Measurements from ENCODE around the gene B4GALT5.

Gene B4GALT5

DNA sequence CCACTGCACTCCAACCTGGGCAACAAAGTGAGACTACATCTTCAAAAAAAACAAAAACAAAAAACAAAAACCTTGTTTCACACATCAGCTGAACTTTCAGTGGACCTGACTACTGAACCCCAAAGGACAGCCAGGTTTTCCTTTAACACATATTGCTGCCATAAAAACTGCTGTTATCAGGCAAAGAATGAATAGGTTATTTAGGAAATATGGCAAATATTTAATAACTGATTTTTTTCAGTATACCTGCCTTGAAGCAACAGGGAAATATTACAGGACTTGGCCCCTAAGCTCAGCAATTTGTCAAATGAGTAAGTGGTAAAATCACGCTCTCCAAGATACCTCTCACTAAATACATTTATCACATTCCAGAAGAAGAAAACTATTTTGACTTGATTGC lies 34.0 kb downstream of the B4GALT5 start:
- DNase-seq (ENCODE audit: low read depth) = no peak
- H3K4me3 ChIP-seq (replicated peaks; ENCODE audit: low read depth, low read length) = no peak overlapping the region
- TF ChIP-seq CTCF (IDR thresholded peaks at IDR 0.05; ENCODE audit: low read length, missing control alignments) = no peak

DNA sequence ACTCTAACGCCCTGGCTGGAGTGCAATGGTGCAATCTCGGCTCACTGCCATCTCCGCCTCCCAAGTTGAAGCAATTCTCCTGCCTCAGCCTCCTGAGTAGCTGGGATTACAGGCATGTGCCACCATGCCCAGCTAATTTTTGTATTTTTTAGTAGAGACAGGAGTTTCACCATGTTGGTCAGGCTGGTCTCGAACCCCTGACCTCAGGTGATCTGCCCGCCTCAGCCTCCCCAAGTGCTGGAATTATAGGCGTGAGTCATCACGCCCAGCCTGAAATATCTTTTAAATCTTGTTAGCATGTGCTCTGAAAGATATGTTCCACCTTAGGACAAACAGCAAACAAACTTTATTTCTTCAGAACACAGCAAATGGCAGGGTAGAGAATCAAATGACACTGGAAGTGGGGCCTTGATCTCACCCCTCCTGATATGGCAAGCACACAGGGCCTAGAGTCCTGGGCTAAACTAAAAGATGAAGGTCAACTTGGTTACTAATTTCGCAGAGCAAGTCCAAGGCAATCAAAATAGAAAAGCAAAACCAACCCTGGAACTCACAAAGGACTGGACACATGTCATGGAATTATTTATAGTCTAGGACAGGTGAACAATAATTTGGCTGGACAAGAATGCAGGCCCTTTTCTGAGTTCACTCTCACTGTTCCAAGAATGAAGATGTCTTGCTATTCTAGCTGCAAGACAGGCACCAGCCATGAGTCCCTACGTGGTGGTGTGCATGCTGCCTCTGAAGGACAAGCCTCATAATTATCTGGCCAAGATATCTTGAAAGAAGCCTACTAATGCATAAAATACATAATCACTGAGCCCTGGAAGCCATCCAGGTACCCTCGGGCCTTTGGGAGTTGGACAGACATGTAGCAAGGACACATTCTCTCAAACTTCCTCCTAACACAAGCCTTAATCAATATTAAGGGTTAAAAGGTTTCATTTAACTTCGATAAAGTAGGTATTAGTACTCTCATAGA lies 35.6 kb downstream of the B4GALT5 start:
- no peak for DNase-seq (ENCODE audit: low read depth)
- no peak overlapping the region for H3K4me3 ChIP-seq (replicated peaks; ENCODE audit: low read depth, low read length)
- no peak for TF ChIP-seq CTCF (IDR thresholded peaks at IDR 0.05; ENCODE audit: low read length, missing control alignments)

DNA sequence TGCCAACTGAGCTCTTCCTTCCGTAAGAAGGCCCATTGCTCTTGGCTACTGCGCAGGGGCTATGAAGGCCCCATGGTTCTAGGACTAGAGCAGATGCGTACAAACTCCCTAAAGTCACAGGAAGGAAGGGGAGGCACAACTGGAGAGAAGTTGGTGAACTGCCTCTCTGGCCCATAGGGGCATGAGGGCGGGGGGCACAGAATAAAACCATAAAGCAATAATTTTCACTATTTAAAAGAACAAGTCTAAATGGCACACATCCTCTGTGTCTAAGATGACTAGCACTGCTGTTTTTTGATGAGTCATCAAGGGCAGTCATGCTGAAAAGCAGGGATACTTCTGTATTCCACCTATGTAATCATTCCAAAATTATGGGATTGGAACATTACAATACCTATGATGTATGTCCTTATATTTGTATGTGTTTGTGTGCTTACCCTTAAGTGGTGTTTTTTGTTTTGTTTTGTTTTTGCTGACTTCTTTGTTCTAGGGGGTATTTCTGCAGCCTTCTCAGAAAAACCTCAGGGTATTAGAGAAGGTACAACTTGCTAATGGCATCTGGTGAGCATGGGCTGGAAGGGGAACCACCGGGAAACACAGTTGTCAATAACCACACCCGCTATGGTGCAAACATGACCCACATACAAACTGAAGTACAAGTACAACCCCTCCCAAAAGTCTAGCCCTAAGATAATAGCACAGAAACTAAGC lies 36.9 kb downstream of the B4GALT5 start:
- no peak for TF ChIP-seq CTCF (IDR thresholded peaks at IDR 0.05; ENCODE audit: low read length, missing control alignments)
- DNase-seq (ENCODE audit: low read depth) = peak; percentile 42
- H3K4me3 ChIP-seq (replicated peaks; ENCODE audit: low read depth, low read length) = no peak overlapping the region

DNA sequence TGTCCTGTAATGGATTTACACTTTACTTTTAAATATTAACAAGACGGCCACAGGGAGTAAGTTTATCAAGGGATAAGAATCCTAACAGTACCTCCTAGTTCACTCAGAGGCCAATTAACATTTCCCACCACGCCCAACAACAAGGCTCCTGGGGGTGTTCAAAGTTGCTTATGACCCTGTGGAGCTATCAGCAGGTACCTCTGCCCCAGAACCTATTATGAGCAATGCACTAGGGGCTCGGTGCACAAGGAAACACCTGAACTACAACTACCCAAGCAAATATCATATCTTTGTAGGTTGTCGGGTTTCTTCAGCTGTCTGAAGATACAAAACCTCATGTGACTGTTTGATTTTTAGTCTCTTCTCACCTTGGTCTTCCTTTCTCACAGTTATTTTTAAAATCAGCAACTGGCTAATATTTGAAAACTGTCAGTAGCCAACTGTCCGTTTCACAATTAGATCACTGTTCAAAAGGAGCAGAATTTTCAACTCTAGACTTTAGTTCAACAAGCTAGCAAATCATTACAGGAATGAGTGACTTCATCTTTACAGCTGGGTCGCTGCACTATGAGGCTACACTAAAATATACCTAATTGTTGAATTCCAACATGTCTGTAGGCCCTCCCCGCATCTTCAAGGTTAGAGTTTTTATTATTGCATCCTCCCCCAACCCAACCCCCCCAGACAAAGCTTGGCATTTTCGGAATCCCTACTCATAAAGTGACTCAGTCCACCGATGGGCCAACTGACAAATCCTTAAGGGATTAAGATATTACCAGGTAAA lies 38.1 kb downstream of the B4GALT5 start:
- TF ChIP-seq CTCF (IDR thresholded peaks at IDR 0.05; ENCODE audit: low read length, missing control alignments) = no peak
- no peak for DNase-seq (ENCODE audit: low read depth)
- H3K4me3 ChIP-seq (replicated peaks; ENCODE audit: low read depth, low read length) = no peak overlapping the region

DNA sequence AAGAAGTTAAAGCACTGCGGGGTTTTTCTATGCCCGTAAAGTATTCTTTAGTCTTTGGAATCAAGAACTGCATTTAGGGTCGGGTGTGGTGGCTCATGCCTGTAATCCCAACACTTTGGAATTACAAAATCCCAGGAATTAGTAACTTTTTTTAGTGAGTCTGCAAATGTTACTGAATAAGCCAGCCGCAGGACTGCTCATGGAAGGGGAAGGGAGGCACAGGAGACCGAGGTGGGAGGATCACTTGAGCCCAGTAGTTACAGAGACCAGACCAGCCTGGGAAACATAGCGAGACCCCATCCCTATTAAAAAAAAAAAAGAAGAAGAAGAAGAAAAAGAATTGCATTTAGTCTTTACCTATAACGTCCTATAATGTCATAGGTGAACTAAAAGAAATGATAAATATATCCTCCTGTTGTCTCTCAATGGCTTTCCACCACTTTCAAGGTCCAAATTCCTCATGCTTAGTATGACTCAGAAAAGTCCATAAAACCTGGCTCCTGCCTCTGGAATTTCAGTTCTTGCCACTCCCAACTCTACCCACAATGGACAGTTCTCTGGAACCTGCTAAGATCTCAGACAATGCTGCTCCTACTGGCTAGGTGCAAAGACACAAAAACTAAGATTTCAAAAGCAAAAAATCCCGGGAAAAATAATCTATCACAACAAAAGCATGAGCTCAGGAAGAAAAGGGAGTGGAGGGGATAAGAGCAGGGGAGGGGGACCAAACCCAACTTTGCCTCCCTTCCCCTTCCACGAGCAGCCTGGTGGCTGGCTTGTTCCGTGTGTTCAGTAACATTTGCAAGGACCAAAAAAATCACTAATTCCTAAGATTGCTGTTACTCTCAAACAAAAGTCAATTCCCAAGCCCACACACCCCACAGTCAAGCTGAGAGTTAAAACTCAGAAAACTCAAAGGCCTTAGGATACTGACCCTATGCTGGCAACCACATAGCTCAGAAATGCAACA lies 39.0 kb downstream of the B4GALT5 start:
- no peak overlapping the region for H3K4me3 ChIP-seq (replicated peaks; ENCODE audit: low read depth, low read length)
- no peak for TF ChIP-seq CTCF (IDR thresholded peaks at IDR 0.05; ENCODE audit: low read length, missing control alignments)
- peak; percentile 67 for DNase-seq (ENCODE audit: low read depth)
